HCT116 (cell line): Measurements from ENCODE around the gene CHTF18.

Experiments used
- CTCF ChIP-seq, 3 experiments: fragments of 200-600 bp in 1 of 3; sonication (generic) in 1 of 3; IDR thresholded peaks in 2 of 3; conservative IDR thresholded peaks in 1 of 3; 2 replicates each; pipeline ENCODE4 v1.5.1; 2012 to 2017; ENCODE audit warnings: low read depth in 2 of 3, low read length in 2 of 3, antibody characterized with exemption in 1 of 3, borderline replicate concordance in 1 of 3, control low read depth in 1 of 3, mild to moderate bottlenecking in 1 of 3, mixed read lengths in 1 of 3, mixed run types in 1 of 3, moderate library complexity in 1 of 3; ENCODE audit not compliant: insufficient read depth in 1 of 3
- EGR1 ChIP-seq: IDR thresholded peaks from 2 replicates; pipeline ENCODE4 v1.6.1; 2012; ENCODE audit warnings: low read depth
- POLR2A ChIP-seq: IDR thresholded peaks from 2 replicates; pipeline ENCODE4 v1.7.0; 2011; ENCODE audit warnings: borderline replicate concordance; ENCODE audit not compliant: insufficient read depth, insufficient read length; ENCODE audit errors: extremely low read depth

GRCh38 chr16:768428-768827 lies 20.0 kb upstream of the CHTF18 start:
- TF ChIP-seq CTCF (IDR thresholded peaks at IDR 0.05 in 2 of 3, conservative IDR thresholded peaks at IDR 0.05 in 1 of 3; ENCODE audit: borderline replicate concordance in 1 of 3, insufficient read depth in 1 of 3, low read depth in 2 of 3, low read length in 2 of 3) (no peak), POLR2A (no peak), EGR1 (no peak)
